HTR-8/SVneo (cell line): Measurements from ENCODE around the gene MTMR10.

ENCODE experiments used
- DNase-seq: peaks from one replicate; pipeline ENCODE4 v3.0.0; 2011; ENCODE audit warnings: low spot score, mixed read lengths; ENCODE audit not compliant: insufficient read length
- FAIRE-seq: peaks from 2 replicates; lab custom pipeline; 2011; peaks lifted over from hg19 to GRCh38; lab: Jason Lieb, UNC

MTMR10 gene

GRCh38 chr15:30922480-30923311 lies 68.7 kb downstream of the MTMR10 start:
- FAIRE-seq: no peak
- DNase-seq: no peak

GRCh38 chr15:30921781-30922479 lies 69.5 kb downstream of the MTMR10 start:
- DNase-seq: no peak
- no peak for FAIRE-seq

GRCh38 chr15:30921106-30921505 lies 70.3 kb downstream of the MTMR10 start:
- DNase-seq (no peak), FAIRE-seq (no peak)

DNA sequence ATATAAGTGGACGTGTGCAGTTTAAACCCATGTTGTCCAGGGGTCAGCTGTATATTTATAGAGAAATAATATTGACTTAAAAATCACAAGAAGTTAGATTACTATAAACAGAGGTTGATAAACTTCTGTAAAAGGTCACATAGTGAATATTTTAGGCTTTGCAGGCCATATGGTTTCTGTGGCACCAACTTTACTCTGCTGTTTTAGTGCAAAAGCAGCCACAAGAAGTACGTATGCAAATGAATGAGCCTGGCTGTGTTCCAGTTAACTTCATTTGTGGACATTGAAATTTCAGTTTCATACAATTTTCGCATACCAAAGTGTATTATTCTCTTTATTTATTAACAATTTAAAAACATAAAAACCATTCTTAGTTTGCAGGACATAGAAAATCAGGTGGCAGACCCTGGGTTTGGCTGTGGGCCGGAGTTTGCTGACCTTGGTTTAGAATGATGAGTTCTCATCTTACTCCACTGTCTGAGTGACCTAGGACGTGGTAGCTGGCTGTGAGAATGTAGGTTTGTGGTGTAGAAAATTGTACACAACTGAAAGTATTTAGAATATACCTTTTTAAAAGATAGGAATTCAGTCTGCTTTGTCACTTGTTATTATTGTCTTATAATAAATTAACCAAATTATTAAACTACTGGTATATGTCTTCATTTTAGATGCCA lies 71.4 kb downstream of the MTMR10 start:
- DNase-seq: no peak
- FAIRE-seq: no peak

GRCh38 chr15:30918366-30918765 lies 73.1 kb downstream of the MTMR10 start:
- no peak for DNase-seq
- no peak for FAIRE-seq

DNA sequence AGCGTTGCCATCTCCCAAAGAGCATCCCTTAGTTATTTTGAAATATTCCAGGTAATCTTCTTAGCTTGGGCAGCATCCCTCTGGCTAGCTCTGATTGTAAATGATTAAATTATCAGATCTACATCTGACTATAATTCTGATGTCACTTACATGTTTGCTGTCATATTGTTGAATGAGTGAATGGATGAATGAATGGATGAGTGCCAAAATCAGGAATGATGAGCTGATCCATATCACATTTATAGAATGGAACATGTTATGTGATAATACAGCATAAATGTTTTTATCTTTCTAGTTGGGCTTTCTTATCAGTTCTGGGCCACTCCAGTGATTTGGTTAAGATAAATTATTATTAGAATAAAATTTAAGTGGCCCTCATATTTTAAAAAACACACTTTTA lies 73.8 kb downstream of the MTMR10 start:
- DNase-seq (no peak), FAIRE-seq (no peak)

DNA sequence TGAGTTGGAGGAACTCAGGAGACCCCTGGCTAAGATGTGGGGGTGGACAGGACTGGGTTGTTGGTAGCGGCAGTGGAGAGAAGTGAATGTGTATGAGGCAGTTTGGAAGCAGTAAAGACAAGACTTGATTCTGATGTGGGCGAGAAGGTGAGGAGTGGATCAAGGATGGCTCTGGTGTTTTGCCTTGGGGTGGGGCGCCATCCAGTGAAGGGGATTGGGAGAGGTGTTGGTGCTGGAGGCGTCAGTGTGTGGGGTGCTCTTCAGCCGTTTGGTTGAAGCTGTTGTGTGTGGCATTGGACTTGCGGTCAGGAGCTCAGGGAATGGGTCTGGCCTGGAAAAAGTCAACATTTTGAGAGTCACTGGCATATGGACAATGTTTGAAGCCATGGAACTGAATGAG lies 74.4 kb downstream of the MTMR10 start:
- DNase-seq (no peak), FAIRE-seq (no peak)

GRCh38 chr15:30913761-30914160 lies 77.7 kb downstream of the MTMR10 start:
- DNase-seq (no peak), FAIRE-seq (no peak)

DNA sequence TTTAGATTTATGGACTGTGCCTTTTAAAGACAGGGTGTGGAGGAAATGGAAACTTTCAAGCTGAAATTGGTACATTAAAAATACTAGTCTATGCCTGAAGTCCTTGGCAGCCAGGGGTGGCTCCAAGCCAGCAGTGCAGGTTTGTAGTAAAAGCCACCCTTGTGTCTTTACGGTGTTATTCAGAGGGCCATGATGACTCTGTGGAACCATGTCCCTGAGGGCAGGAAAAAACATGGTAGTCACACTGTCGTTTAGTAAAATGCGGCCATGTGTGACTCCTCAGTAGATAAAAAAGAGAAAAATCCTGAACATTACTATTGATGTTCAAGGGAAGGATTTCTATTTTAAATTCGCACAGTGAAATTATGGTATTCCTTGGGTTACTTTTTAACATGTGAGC lies 85.1 kb downstream of the MTMR10 start:
- no peak for FAIRE-seq
- no peak for DNase-seq

- no peak for FAIRE-seq
- DNase-seq: no peak
Observed at GRCh38 chr15:30905821-30906220, 85.6 kb downstream of the MTMR10 start.

GRCh38 chr15:30904812-30905211 lies 86.6 kb downstream of the MTMR10 start:
- DNase-seq (no peak), FAIRE-seq (no peak)

GRCh38 chr15:30903497-30904187 lies 87.8 kb downstream of the MTMR10 start, which contains the start of gene FAN1:
Gene FAN1, plus strand, starts transcription at chr15:30903915. Its CDS starts 749 bp downstream, at chr15:30904664.
- DNase-seq (peak; percentile 74), FAIRE-seq (peak; percentile 31)

GRCh38 chr15:30901889-30902288 lies 89.5 kb downstream of the MTMR10 start:
- DNase-seq (no peak), FAIRE-seq (no peak)

- DNase-seq (no peak), FAIRE-seq (no peak)
Observed at GRCh38 chr15:30896211-30896606, 95.2 kb downstream of the MTMR10 start.

GRCh38 chr15:30895461-30896210 lies 95.8 kb downstream of the MTMR10 start:
- FAIRE-seq (no peak), DNase-seq (no peak)

GRCh38 chr15:30889196-30889595 lies 102.2 kb downstream of the MTMR10 start:
- FAIRE-seq (no peak), DNase-seq (no peak)
